Liver (tissue), 9 donors: Measurements from ENCODE around the gene CADPS. TPM values are rescaled to one million over a fixed set of nuclear protein-coding genes. Genes with fewer than 3 reads are reported as not detected.

Source experiments
- DNase-seq: peaks from one replicate; pipeline ENCODE4 v3.0.0-alpha.2; 2017; ENCODE audit warnings: low spot score
- H3K27ac ChIP-seq, 2 donors: one replicate each; pipeline ENCODE4 v1.7.0; 2013; ENCODE audit warnings: inconsistent platforms in 2 of 2, low read length in 2 of 2, control low read depth in 1 of 2, low read depth in 1 of 2, mild to moderate bottlenecking in 1 of 2
- H3K27me3 ChIP-seq, 4 donors: one replicate each; pipeline versions ENCODE4 v1.6.1 to v1.7.0; 2013; ENCODE audit warnings: low read length in 3 of 4, inconsistent platforms in 1 of 4, mild to moderate bottlenecking in 1 of 4, moderate library complexity in 1 of 4; ENCODE audit not compliant: control insufficient read depth in 4 of 4, insufficient read depth in 4 of 4
- H3K36me3 ChIP-seq, 4 donors: one replicate each; pipeline versions ENCODE4 v1.6.1 to v1.7.0; 2013; ENCODE audit warnings: low read length in 3 of 4, mild to moderate bottlenecking in 3 of 4, low read depth in 1 of 4, moderate library complexity in 1 of 4; ENCODE audit not compliant: control insufficient read depth in 4 of 4, insufficient read depth in 3 of 4
- H3K4me1 ChIP-seq, 4 donors: one replicate each; pipeline versions ENCODE4 v1.6.1 to v1.7.0; 2013; ENCODE audit warnings: low read length in 3 of 4, mild to moderate bottlenecking in 3 of 4, moderate library complexity in 1 of 4; ENCODE audit not compliant: control insufficient read depth in 4 of 4, insufficient read depth in 4 of 4
- H3K4me3 ChIP-seq, 3 donors: one replicate each; pipeline versions ENCODE4 v1.6.1 to v1.7.0; 2013; ENCODE audit warnings: low read length in 3 of 3, control low read depth in 1 of 3, low read depth in 1 of 3, mild to moderate bottlenecking in 1 of 3
- H3K9ac ChIP-seq, 2 donors: one replicate each; pipeline ENCODE4 v1.7.0; 2013; ENCODE audit warnings: low read length in 2 of 2, mild to moderate bottlenecking in 2 of 2, moderate library complexity in 2 of 2, control low read depth in 1 of 2, low read depth in 1 of 2
- H3K9me3 ChIP-seq, 4 donors: one replicate each; pipeline versions ENCODE4 v1.6.1 to v1.7.0; 2013; ENCODE audit warnings: low read length in 3 of 4; ENCODE audit not compliant: control insufficient read depth in 4 of 4
- EGR1 ChIP-seq, 2 donors: IDR thresholded peaks; 2 replicates each; pipeline ENCODE4 v1.6.1; 2016 to 2018; ENCODE audit warnings: antibody characterized with exemption in 2 of 2, low read depth in 2 of 2
- FOXA1 ChIP-seq: IDR thresholded peaks from 2 replicates; pipeline ENCODE4 v1.6.1; 2016; ENCODE audit warnings: antibody characterized with exemption
- GABPA ChIP-seq, 2 donors: IDR thresholded peaks in 1 of 2; conservative IDR thresholded peaks in 1 of 2; 2 replicates each; pipeline ENCODE4 v1.6.1; 2016; ENCODE audit warnings: antibody characterized with exemption in 2 of 2, mild to moderate bottlenecking in 1 of 2, moderate library complexity in 1 of 2
- HNF4A ChIP-seq, 2 donors: conservative IDR thresholded peaks; 2 replicates each; pipeline ENCODE4 v1.6.1; 2016; ENCODE audit warnings: antibody characterized with exemption in 2 of 2, mild to moderate bottlenecking in 2 of 2
- HNF4G ChIP-seq: IDR thresholded peaks from 2 replicates; pipeline ENCODE4 v1.6.1; 2016; ENCODE audit warnings: antibody characterized with exemption
- JUND ChIP-seq, 2 donors: IDR thresholded peaks; 2 replicates each; pipeline ENCODE4 v1.6.1; 2016; ENCODE audit warnings: antibody characterized with exemption in 2 of 2
- NR2F2 ChIP-seq: IDR thresholded peaks from 2 replicates; pipeline ENCODE4 v1.6.1; 2016; ENCODE audit warnings: antibody characterized with exemption
- RAD21 ChIP-seq, 2 donors: IDR thresholded peaks; 2 replicates each; pipeline ENCODE4 v1.6.1; 2016; ENCODE audit warnings: antibody characterized with exemption in 2 of 2, mild to moderate bottlenecking in 2 of 2
- RXRA ChIP-seq, 2 donors: IDR thresholded peaks; 2 replicates each; pipeline ENCODE4 v1.6.1; 2017 to 2018; ENCODE audit warnings: antibody characterized with exemption in 2 of 2, mild to moderate bottlenecking in 1 of 2
- TAF1 ChIP-seq: conservative IDR thresholded peaks from 2 replicates; pipeline ENCODE4 v1.6.1; 2016; ENCODE audit warnings: antibody characterized with exemption, mild to moderate bottlenecking
- YY1 ChIP-seq: IDR thresholded peaks from 2 replicates; pipeline ENCODE4 v1.6.1; 2016; ENCODE audit warnings: antibody characterized with exemption, mild to moderate bottlenecking
- WGBS: extraction: QIAGEN DNeasy Blood & Tissue Kit; methylation state at CpG from one replicate; pipeline ENCODE4 v1.1.7; 2013; 5-methylcytosine and 5-hydroxymethylcytosine counted together
- polyA plus RNA-seq, 2 donors: library from polyadenylated mRNA; stranded (reverse) in 1 of 2; unstranded in 1 of 2; fragments of 200-250 nt in 1 of 2; fragments of >200 nt in 1 of 2; fragmentation: Nextera tagmentation in 1 of 2; extraction: Ambion mirVana in 1 of 2; gene quantifications; one replicate each; pipeline versions ENCODE4 v1.2.1 to v1.2.3, GENCODE V29; 2013 to 2015
- total RNA-seq, 2 donors: library from RNA; depleted of rRNA; stranded (reverse); fragments of >200 nt; gene quantifications; one replicate each; pipeline ENCODE4 v1.2.3, GENCODE V29; 2014
- TF ChIP-seq, protein P1 (sequence below): IDR thresholded peaks from 2 replicates; pipeline ENCODE4 v1.6.1; 2016; ENCODE audit warnings: antibody characterized with exemption
- TF ChIP-seq, protein P2 (sequence below): IDR thresholded peaks from 2 replicates; pipeline ENCODE4 v1.6.1; 2016; ENCODE audit warnings: antibody characterized with exemption, mild to moderate bottlenecking
- TF ChIP-seq, protein P3 (sequence below): IDR thresholded peaks from 2 replicates; pipeline ENCODE4 v1.6.1; 2016; ENCODE audit warnings: antibody characterized with exemption
- TF ChIP-seq, protein P4 (sequence below): fragments of 150-350 bp; IDR thresholded peaks from 2 replicates; pipeline ENCODE4 v1.5.1; 2017; ENCODE audit warnings: improper control_type of control experiment, low read depth, low read length; ENCODE audit not compliant: missing input control
- TF ChIP-seq, protein P5 (sequence below): IDR thresholded peaks from 2 replicates; pipeline ENCODE4 v1.6.1; 2016; ENCODE audit warnings: antibody characterized with exemption
- donor health status: healthy.
- donor health status: healthy.
- donor health status: healthy.
- donor health status: healthy.
- donor health status: healthy.

The CADPS gene
- total and polyA plus RNA-seq, 4 donors = 0.05 to 0.37 (median 0.17) TPM; not detected in 1

DNA sequence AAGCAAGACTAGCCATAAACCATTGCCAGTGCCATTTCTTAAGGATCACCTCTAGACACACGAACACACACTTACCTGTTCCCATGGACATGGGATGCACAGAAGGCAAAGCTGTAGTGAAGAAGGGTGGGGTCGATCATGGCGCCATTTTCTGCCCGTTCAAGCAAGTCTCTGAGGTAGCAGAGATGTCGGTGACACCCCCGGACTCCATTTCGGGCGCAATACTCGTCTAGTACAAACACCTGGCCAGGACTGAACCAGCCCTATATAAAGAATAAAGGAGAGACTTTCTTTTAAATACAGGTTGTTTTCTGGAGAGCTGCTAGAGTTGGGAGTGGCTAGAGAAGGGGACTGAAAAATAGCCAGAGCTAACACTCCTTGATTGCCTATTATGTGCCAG lies 342.4 kb downstream of the CADPS start:
- H3K27ac ChIP-seq = no peak overlapping the region
- TF ChIP-seq, protein P1, sequence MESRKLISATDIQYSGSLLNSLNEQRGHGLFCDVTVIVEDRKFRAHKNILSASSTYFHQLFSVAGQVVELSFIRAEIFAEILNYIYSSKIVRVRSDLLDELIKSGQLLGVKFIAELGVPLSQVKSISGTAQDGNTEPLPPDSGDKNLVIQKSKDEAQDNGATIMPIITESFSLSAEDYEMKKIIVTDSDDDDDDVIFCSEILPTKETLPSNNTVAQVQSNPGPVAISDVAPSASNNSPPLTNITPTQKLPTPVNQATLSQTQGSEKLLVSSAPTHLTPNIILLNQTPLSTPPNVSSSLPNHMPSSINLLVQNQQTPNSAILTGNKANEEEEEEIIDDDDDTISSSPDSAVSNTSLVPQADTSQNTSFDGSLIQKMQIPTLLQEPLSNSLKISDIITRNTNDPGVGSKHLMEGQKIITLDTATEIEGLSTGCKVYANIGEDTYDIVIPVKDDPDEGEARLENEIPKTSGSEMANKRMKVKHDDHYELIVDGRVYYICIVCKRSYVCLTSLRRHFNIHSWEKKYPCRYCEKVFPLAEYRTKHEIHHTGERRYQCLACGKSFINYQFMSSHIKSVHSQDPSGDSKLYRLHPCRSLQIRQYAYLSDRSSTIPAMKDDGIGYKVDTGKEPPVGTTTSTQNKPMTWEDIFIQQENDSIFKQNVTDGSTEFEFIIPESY = no peak
- TF ChIP-seq RAD21 (IDR thresholded peaks at IDR 0.05) (no peak), GABPA (IDR thresholded peaks at IDR 0.05 in 1 of 2, conservative IDR thresholded peaks at IDR 0.05 in 1 of 2) (no peak), HNF4G (no peak), NR2F2 (no peak), RXRA (IDR thresholded peaks at IDR 0.05) (no peak), HNF4A (conservative IDR thresholded peaks at IDR 0.05) (no peak), TAF1 (no peak), JUND (IDR thresholded peaks at IDR 0.05) (no peak), EGR1 (IDR thresholded peaks at IDR 0.05; ENCODE audit: low read depth in 2 of 2) (no peak)
- TF ChIP-seq, protein P2, sequence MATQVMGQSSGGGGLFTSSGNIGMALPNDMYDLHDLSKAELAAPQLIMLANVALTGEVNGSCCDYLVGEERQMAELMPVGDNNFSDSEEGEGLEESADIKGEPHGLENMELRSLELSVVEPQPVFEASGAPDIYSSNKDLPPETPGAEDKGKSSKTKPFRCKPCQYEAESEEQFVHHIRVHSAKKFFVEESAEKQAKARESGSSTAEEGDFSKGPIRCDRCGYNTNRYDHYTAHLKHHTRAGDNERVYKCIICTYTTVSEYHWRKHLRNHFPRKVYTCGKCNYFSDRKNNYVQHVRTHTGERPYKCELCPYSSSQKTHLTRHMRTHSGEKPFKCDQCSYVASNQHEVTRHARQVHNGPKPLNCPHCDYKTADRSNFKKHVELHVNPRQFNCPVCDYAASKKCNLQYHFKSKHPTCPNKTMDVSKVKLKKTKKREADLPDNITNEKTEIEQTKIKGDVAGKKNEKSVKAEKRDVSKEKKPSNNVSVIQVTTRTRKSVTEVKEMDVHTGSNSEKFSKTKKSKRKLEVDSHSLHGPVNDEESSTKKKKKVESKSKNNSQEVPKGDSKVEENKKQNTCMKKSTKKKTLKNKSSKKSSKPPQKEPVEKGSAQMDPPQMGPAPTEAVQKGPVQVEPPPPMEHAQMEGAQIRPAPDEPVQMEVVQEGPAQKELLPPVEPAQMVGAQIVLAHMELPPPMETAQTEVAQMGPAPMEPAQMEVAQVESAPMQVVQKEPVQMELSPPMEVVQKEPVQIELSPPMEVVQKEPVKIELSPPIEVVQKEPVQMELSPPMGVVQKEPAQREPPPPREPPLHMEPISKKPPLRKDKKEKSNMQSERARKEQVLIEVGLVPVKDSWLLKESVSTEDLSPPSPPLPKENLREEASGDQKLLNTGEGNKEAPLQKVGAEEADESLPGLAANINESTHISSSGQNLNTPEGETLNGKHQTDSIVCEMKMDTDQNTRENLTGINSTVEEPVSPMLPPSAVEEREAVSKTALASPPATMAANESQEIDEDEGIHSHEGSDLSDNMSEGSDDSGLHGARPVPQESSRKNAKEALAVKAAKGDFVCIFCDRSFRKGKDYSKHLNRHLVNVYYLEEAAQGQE = no peak
- TF ChIP-seq, protein P3, sequence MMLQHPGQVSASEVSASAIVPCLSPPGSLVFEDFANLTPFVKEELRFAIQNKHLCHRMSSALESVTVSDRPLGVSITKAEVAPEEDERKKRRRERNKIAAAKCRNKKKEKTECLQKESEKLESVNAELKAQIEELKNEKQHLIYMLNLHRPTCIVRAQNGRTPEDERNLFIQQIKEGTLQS = no peak
- TF ChIP-seq, protein P4, sequence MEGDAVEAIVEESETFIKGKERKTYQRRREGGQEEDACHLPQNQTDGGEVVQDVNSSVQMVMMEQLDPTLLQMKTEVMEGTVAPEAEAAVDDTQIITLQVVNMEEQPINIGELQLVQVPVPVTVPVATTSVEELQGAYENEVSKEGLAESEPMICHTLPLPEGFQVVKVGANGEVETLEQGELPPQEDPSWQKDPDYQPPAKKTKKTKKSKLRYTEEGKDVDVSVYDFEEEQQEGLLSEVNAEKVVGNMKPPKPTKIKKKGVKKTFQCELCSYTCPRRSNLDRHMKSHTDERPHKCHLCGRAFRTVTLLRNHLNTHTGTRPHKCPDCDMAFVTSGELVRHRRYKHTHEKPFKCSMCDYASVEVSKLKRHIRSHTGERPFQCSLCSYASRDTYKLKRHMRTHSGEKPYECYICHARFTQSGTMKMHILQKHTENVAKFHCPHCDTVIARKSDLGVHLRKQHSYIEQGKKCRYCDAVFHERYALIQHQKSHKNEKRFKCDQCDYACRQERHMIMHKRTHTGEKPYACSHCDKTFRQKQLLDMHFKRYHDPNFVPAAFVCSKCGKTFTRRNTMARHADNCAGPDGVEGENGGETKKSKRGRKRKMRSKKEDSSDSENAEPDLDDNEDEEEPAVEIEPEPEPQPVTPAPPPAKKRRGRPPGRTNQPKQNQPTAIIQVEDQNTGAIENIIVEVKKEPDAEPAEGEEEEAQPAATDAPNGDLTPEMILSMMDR = no peak
- TF ChIP-seq, protein P5, sequence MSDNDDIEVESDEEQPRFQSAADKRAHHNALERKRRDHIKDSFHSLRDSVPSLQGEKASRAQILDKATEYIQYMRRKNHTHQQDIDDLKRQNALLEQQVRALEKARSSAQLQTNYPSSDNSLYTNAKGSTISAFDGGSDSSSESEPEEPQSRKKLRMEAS = no peak
- DNase-seq = no peak
- no peak overlapping the region for H3K4me3 ChIP-seq
- no peaks in the 10 kb centered on the region for H3K4me1 ChIP-seq
- no peaks in the 10 kb centered on the region for H3K36me3 ChIP-seq
- no peaks in the 10 kb centered on the region for H3K9me3 ChIP-seq
- no peaks in the 10 kb centered on the region for H3K27me3 ChIP-seq
- H3K9ac ChIP-seq = no peak overlapping the region
- 83% methylated on average over 9 of the region's 9 CpGs for WGBS

DNA sequence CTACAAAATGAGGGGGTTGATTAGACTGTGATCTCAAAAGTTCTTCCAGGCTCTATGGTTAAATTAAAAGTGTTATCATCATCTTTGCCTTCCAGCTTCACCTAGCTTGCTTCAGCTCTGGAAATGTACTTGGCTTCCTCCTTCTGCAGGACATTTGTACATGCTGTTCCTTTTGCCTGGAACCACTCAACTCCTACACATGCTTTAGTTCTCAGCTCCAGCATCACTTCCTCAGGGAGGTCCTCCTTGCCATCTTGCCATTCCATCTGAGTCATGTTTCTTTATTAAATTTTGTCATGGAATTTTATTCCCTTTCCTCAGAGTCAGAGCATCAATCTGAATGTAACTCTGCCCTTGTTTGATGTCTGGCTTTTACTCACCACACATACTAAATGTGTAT lies 343.2 kb downstream of the CADPS start:
- Histone ChIP-seq H3K9me3 (no peaks in the 10 kb centered on the region), H3K9ac (no peak overlapping the region), H3K27ac (no peak overlapping the region), H3K27me3 (no peaks in the 10 kb centered on the region), H3K36me3 (no peaks in the 10 kb centered on the region), H3K4me1 (no peaks in the 10 kb centered on the region), H3K4me3 (no peak overlapping the region)
- TF ChIP-seq GABPA (IDR thresholded peaks at IDR 0.05 in 1 of 2, conservative IDR thresholded peaks at IDR 0.05 in 1 of 2) (no peak), FOXA1 (no peak), YY1 (no peak)
- DNase-seq = no peak
